Measurements from ENCODE around the gene MTR.

MTR gene

GRCh38 chr1:236810018-236810417 lies 14.9 kb downstream of the MTR start:
- CTCF ChIA-PET: no interaction called here
- TF ChIP-seq NFRKB (IDR thresholded peaks at IDR 0.05): no peak
- TF ChIP-seq BHLHE40 (IDR thresholded peaks at IDR 0.05; ENCODE audit: borderline replicate concordance): no peak
- no peak for TF ChIP-seq ZNF384 (IDR thresholded peaks at IDR 0.05)
- TF ChIP-seq LEF1 (IDR thresholded peaks at IDR 0.05; ENCODE audit: borderline replicate concordance): no peak
- TF ChIP-seq SP1 (IDR thresholded peaks at IDR 0.05): no peak
- TF ChIP-seq FOXA1 (IDR thresholded peaks at IDR 0.05): no peak
- no peak for TF ChIP-seq CTBP1 (IDR thresholded peaks at IDR 0.05; ENCODE audit: borderline replicate concordance)
- TF ChIP-seq SUZ12 (IDR thresholded peaks at IDR 0.05): no peak
- no peak for TF ChIP-seq ELF4 (IDR thresholded peaks at IDR 0.05)
- TF ChIP-seq FOXK2 (IDR thresholded peaks at IDR 0.05): no peak
- TF ChIP-seq PKNOX1 (IDR thresholded peaks at IDR 0.05): no peak
- TF ChIP-seq FOXM1 (IDR thresholded peaks at IDR 0.05; ENCODE audit: borderline replicate concordance): no peak
- no peak for TF ChIP-seq ARNT (IDR thresholded peaks at IDR 0.05)
- TF ChIP-seq L3MBTL2 (conservative IDR thresholded peaks at IDR 0.05): no peak
- TF ChIP-seq HDGF (IDR thresholded peaks at IDR 0.05; ENCODE audit: borderline replicate concordance): no peak
- no peak for TF ChIP-seq TARDBP (IDR thresholded peaks at IDR 0.05)
- DNase-seq (ENCODE audit: extremely low spot score): no peak
- POLR2A ChIA-PET: interaction anchor here (2.1 kb wide), 1 partner anchor 15 kb away, joined by 12 read pairs; the partner anchor contains the start of gene MTR

GRCh38 chr1:236812334-236813030 lies 17.4 kb downstream of the MTR start:
- ChIA-PET CTCF (interaction anchor here (0.6 kb wide), 1 partner anchor 59 kb away, joined by 4 read pairs; no protein-coding TSS in a partner anchor), POLR2A (interaction anchor here (3.0 kb wide), 1 partner anchor 17 kb away, joined by 12 read pairs; the partner anchor contains the start of gene MTR)
- TF ChIP-seq CTBP1 (IDR thresholded peaks at IDR 0.05; ENCODE audit: borderline replicate concordance) (no peak), L3MBTL2 (conservative IDR thresholded peaks at IDR 0.05) (no peak), ARNT (IDR thresholded peaks at IDR 0.05) (no peak), PKNOX1 (IDR thresholded peaks at IDR 0.05) (no peak), HDGF (IDR thresholded peaks at IDR 0.05; ENCODE audit: borderline replicate concordance) (no peak), TARDBP (IDR thresholded peaks at IDR 0.05) (no peak), SUZ12 (IDR thresholded peaks at IDR 0.05) (no peak), SP1 (IDR thresholded peaks at IDR 0.05) (no peak), BHLHE40 (IDR thresholded peaks at IDR 0.05; ENCODE audit: borderline replicate concordance) (no peak), FOXM1 (IDR thresholded peaks at IDR 0.05; ENCODE audit: borderline replicate concordance) (no peak), NFRKB (IDR thresholded peaks at IDR 0.05) (no peak), LEF1 (IDR thresholded peaks at IDR 0.05; ENCODE audit: borderline replicate concordance) (no peak), ELF4 (IDR thresholded peaks at IDR 0.05) (no peak), FOXK2 (IDR thresholded peaks at IDR 0.05) (no peak)
- no peak for DNase-seq (ENCODE audit: extremely low spot score)

GRCh38 chr1:236815941-236816340 lies 20.8 kb downstream of the MTR start:
- no peak for DNase-seq (ENCODE audit: extremely low spot score)
- ChIA-PET CTCF (no interaction called here), POLR2A (no interaction called here)
- TF ChIP-seq PKNOX1 (IDR thresholded peaks at IDR 0.05) (no peak), CTBP1 (IDR thresholded peaks at IDR 0.05; ENCODE audit: borderline replicate concordance) (no peak), LEF1 (IDR thresholded peaks at IDR 0.05; ENCODE audit: borderline replicate concordance) (no peak), SUZ12 (IDR thresholded peaks at IDR 0.05) (no peak), NFRKB (IDR thresholded peaks at IDR 0.05) (no peak), SP1 (IDR thresholded peaks at IDR 0.05) (no peak), BHLHE40 (IDR thresholded peaks at IDR 0.05; ENCODE audit: borderline replicate concordance) (no peak), ELF4 (IDR thresholded peaks at IDR 0.05) (no peak), ZNF384 (IDR thresholded peaks at IDR 0.05) (no peak), ARNT (IDR thresholded peaks at IDR 0.05) (no peak), FOXA1 (IDR thresholded peaks at IDR 0.05) (no peak), FOXM1 (IDR thresholded peaks at IDR 0.05; ENCODE audit: borderline replicate concordance) (no peak), TARDBP (IDR thresholded peaks at IDR 0.05) (no peak), L3MBTL2 (conservative IDR thresholded peaks at IDR 0.05) (no peak), HDGF (IDR thresholded peaks at IDR 0.05; ENCODE audit: borderline replicate concordance) (no peak), FOXK2 (IDR thresholded peaks at IDR 0.05) (no peak)

- POLR2A ChIA-PET: interaction anchor here (1.8 kb wide), 1 partner anchor 25 kb away, joined by 8 read pairs; the partner anchor contains the start of gene MTR
- CTCF ChIA-PET: interaction anchor here (1.4 kb wide), 1 partner anchor 60 kb away, joined by 3 read pairs; no protein-coding TSS in a partner anchor
- no peak for DNase-seq (ENCODE audit: extremely low spot score)
- TF ChIP-seq CTBP1 (IDR thresholded peaks at IDR 0.05; ENCODE audit: borderline replicate concordance) (no peak), LEF1 (IDR thresholded peaks at IDR 0.05; ENCODE audit: borderline replicate concordance) (no peak), ARNT (IDR thresholded peaks at IDR 0.05) (no peak), HDGF (IDR thresholded peaks at IDR 0.05; ENCODE audit: borderline replicate concordance) (no peak), ELF4 (IDR thresholded peaks at IDR 0.05) (no peak), SP1 (IDR thresholded peaks at IDR 0.05) (no peak), FOXA1 (IDR thresholded peaks at IDR 0.05) (no peak), PKNOX1 (IDR thresholded peaks at IDR 0.05) (no peak), TARDBP (IDR thresholded peaks at IDR 0.05) (no peak), FOXM1 (IDR thresholded peaks at IDR 0.05; ENCODE audit: borderline replicate concordance) (no peak), FOXK2 (IDR thresholded peaks at IDR 0.05) (no peak), NFRKB (IDR thresholded peaks at IDR 0.05) (no peak), L3MBTL2 (conservative IDR thresholded peaks at IDR 0.05) (no peak)
Observed at GRCh38 chr1:236819856-236820255, 24.8 kb downstream of the MTR start.
